ENCODE measurements around the gene SLC25A22.

The SLC25A22 gene

GRCh38 chr11:798093-798713 lies at the start of gene SLC25A22:
SLC25A22 (minus strand) TSS chr11:798281; CDS start chr11:795006, 3,275 bp downstream.
- DNase-seq, result peak; percentile 77

- DNase-seq, result no peak
Observed at GRCh38 chr11:847876-848275, 49.8 kb upstream of the SLC25A22 start.

GRCh38 chr11:846496-847098 lies 48.5 kb upstream of the SLC25A22 start:
- DNase-seq, result no peak

GRCh38 chr11:845872-846495 lies 47.9 kb upstream of the SLC25A22 start:
- no peak for DNase-seq

GRCh38 chr11:844693-845644 lies 46.9 kb upstream of the SLC25A22 start:
- DNase-seq, result peak; percentile 82

GRCh38 chr11:843818-844692 lies 46.0 kb upstream of the SLC25A22 start:
- DNase-seq, result peak; percentile 45

- no peak for DNase-seq
Observed at GRCh38 chr11:843086-843734, 45.1 kb upstream of the SLC25A22 start.

GRCh38 chr11:842370-843002 lies 44.4 kb upstream of the SLC25A22 start, which contains the start of the genes POLR2L and TSPAN4:
POLR2L (minus strand) TSS chr11:842529; CDS start chr11:842508, 21 bp downstream.
TSPAN4 (plus strand) TSS chr11:842852; CDS start chr11:850305, 7,453 bp downstream.
- DNase-seq, result peak; percentile 81

GRCh38 chr11:841981-842369 lies 43.9 kb upstream of the SLC25A22 start:
- no peak for DNase-seq

- no peak for DNase-seq
Observed at GRCh38 chr11:839875-840617, 42.0 kb upstream of the SLC25A22 start.

- DNase-seq, result no peak
Observed at GRCh38 chr11:839280-839623, 41.2 kb upstream of the SLC25A22 start.

- DNase-seq, result no peak
Observed at GRCh38 chr11:838441-839279, 40.6 kb upstream of the SLC25A22 start.

- no peak for DNase-seq
Observed at GRCh38 chr11:837990-838307, 39.9 kb upstream of the SLC25A22 start.

GRCh38 chr11:837189-837989 lies 39.3 kb upstream of the SLC25A22 start:
- DNase-seq, result no peak

- DNase-seq, result no peak
Observed at GRCh38 chr11:836700-837099, 38.6 kb upstream of the SLC25A22 start.

GRCh38 chr11:836274-836673 lies 38.2 kb upstream of the SLC25A22 start:
- no peak for DNase-seq

- no peak for DNase-seq
Observed at GRCh38 chr11:834371-835316, 36.6 kb upstream of the SLC25A22 start.

All from GDM1 (cell line).